H1 (cell line): ENCODE measurements around the gene STAC. TPM values are rescaled to one million over a fixed set of nuclear protein-coding genes. Genes with fewer than 3 reads are reported as not detected.

Experiments used
- CTCF ChIA-PET: fragments of 300-600 bp; sonication (Branson Sonifier 250); formaldehyde crosslinking; loops from one replicate; lab custom pipeline; 2021; ENCODE audit not compliant: partially characterized antibody; lab: Charles Lee
- POLR2A ChIA-PET: fragments of 300-600 bp; sonication (Branson Sonifier 250); formaldehyde crosslinking; loops from one replicate; lab custom pipeline; 2021; ENCODE audit warnings: inconsistent platforms; ENCODE audit not compliant: partially characterized antibody; lab: Charles Lee
- DNase-seq, 2 experiments: peaks; one replicate each; pipeline versions ENCODE4 v3.0.0 to v3.0.0-alpha.2; 2010 to 2022; ENCODE audit warnings: low spot score in 2 of 2, low read depth in 1 of 2, mixed read lengths in 1 of 2
- FAIRE-seq: peaks from 2 replicates; lab custom pipeline; 2011; peaks lifted over from hg19 to GRCh38; lab: Jason Lieb, UNC
- H2AFZ ChIP-seq: 2 replicates; pipeline ENCODE4 v1.8.1; 2012; ENCODE audit warnings: low read length, inconsistent platforms
- H2AK5ac ChIP-seq: 2 replicates; pipeline ENCODE4 v1.6.1; 2013; ENCODE audit warnings: low read depth, low read length
- H2BK120ac ChIP-seq: replicated peaks from 2 replicates; pipeline ENCODE3; 2013; ENCODE audit warnings: low read depth, low read length, inconsistent platforms
- H2BK12ac ChIP-seq: 2 replicates; pipeline ENCODE4 v1.6.1; 2013; ENCODE audit warnings: low read depth, low read length
- H2BK15ac ChIP-seq: 2 replicates; pipeline ENCODE4 v1.6.1; 2013; ENCODE audit warnings: low read length
- H2BK20ac ChIP-seq: 2 replicates; pipeline ENCODE4 v1.6.1; 2013; ENCODE audit warnings: low read length
- H2BK5ac ChIP-seq: 2 replicates; pipeline ENCODE4 v1.6.1; 2013; ENCODE audit warnings: low read depth, low read length
- H3K14ac ChIP-seq: 2 replicates; pipeline ENCODE4 v1.6.1; 2013; ENCODE audit warnings: inconsistent platforms; ENCODE audit not compliant: insufficient read length
- H3K18ac ChIP-seq: 2 replicates; pipeline ENCODE4 v1.6.1; 2013; ENCODE audit warnings: low read length; ENCODE audit errors: extremely low read depth
- H3K23ac ChIP-seq: 2 replicates; pipeline ENCODE4 v1.6.1; 2013; ENCODE audit warnings: inconsistent platforms; ENCODE audit not compliant: insufficient read length
- H3K23me2 ChIP-seq: 2 replicates; pipeline ENCODE4 v1.6.1; 2013; ENCODE audit warnings: low read depth, low read length
- H3K27ac ChIP-seq: 2 replicates; pipeline ENCODE4 v1.6.1; 2011; ENCODE audit warnings: low read depth, low read length, inconsistent platforms
- H3K27me3 ChIP-seq, 4 experiments: replicated peaks in 1 of 4; 1 replicate in 1 of 4; 2 replicates in 3 of 4; pipeline versions ENCODE4 v1.6.1 to v1.8.1; 2011 to 2013; ENCODE audit warnings: low read length in 3 of 4, mild to moderate bottlenecking in 3 of 4, inconsistent platforms in 2 of 4, mixed read lengths in 2 of 4, moderate library complexity in 1 of 4; ENCODE audit not compliant: control insufficient read depth in 3 of 4, insufficient read depth in 3 of 4; ENCODE audit errors: extremely low read depth in 1 of 4
- H3K36me3 ChIP-seq, 4 experiments: 2 replicates each; pipeline versions ENCODE4 v1.6.1 to v1.8.1; 2011 to 2013; ENCODE audit warnings: mild to moderate bottlenecking in 4 of 4, low read length in 3 of 4, moderate library complexity in 2 of 4, control low read depth in 1 of 4, inconsistent platforms in 1 of 4; ENCODE audit not compliant: insufficient read depth in 4 of 4, control insufficient read depth in 2 of 4
- H3K4ac ChIP-seq: replicated peaks from 2 replicates; pipeline ENCODE3; 2013; ENCODE audit warnings: low read length, low read depth, mixed read lengths, inconsistent platforms; ENCODE audit not compliant: insufficient read length
- H3K4me1 ChIP-seq, 4 experiments: replicated peaks in 1 of 4; 1 replicate in 1 of 4; 2 replicates in 3 of 4; pipeline versions ENCODE4 v1.6.1 to v1.8.1; 2011 to 2013; ENCODE audit warnings: low read length in 3 of 4, inconsistent platforms in 2 of 4, mixed read lengths in 1 of 4; ENCODE audit not compliant: insufficient read depth in 4 of 4, control insufficient read depth in 3 of 4
- H3K4me2 ChIP-seq, 2 experiments: 2 replicates each; pipeline versions ENCODE4 v1.6.1 to v1.8.1; 2011 to 2013; ENCODE audit warnings: low read depth in 2 of 2, low read length in 2 of 2, control low read depth in 1 of 2, inconsistent platforms in 1 of 2, mild to moderate bottlenecking in 1 of 2; ENCODE audit not compliant: insufficient read depth in 1 of 2
- H3K4me3 ChIP-seq, 4 experiments: fragments of 200-600, 300-600 bp in 1 of 4; sonication (generic), shearing (Covaris generic), sonication (Bioruptor Twin) in 1 of 4; 2 replicates each; pipeline versions ENCODE4 v1.5.1 to v1.8.1; 2011 to 2016; ENCODE audit warnings: low read length in 4 of 4, low read depth in 3 of 4, control low read depth in 2 of 4, inconsistent platforms in 2 of 4, mild to moderate bottlenecking in 2 of 4, mixed read lengths in 1 of 4, moderate library complexity in 1 of 4; ENCODE audit not compliant: insufficient read depth in 2 of 4; ENCODE audit errors: extremely low read depth in 1 of 4
- H3K56ac ChIP-seq: replicated peaks from 2 replicates; pipeline ENCODE3; 2013; ENCODE audit warnings: low read depth, mild to moderate bottlenecking, mixed read lengths, low read length, inconsistent platforms; ENCODE audit not compliant: insufficient read length
- H3K79me1 ChIP-seq: 2 replicates; pipeline ENCODE4 v1.6.1; 2013; ENCODE audit warnings: low read depth, low read length, control low read depth
- H3K79me2 ChIP-seq, 2 experiments: 2 replicates each; pipeline versions ENCODE4 v1.6.1 to v1.8.1; 2012 to 2013; ENCODE audit warnings: low read length in 2 of 2, mild to moderate bottlenecking in 2 of 2, inconsistent platforms in 1 of 2; ENCODE audit not compliant: insufficient read depth in 2 of 2, control insufficient read depth in 1 of 2
- H3K9ac ChIP-seq, 4 experiments: replicated peaks in 1 of 4; 1 replicate in 1 of 4; 2 replicates in 3 of 4; pipeline versions ENCODE4 v1.6.1 to v1.8.1; 2011 to 2013; ENCODE audit warnings: low read depth in 3 of 4, low read length in 3 of 4, control low read depth in 2 of 4, mild to moderate bottlenecking in 2 of 4, moderate library complexity in 2 of 4, inconsistent platforms in 1 of 4; ENCODE audit errors: extremely low read depth in 1 of 4
- H3K9me3 ChIP-seq, 2 experiments: 2 replicates each; pipeline versions ENCODE4 v1.6.1 to v1.8.1; 2012 to 2013; ENCODE audit warnings: mild to moderate bottlenecking in 2 of 2, moderate library complexity in 2 of 2, control low read depth in 1 of 2, inconsistent platforms in 1 of 2, low read depth in 1 of 2, low read length in 1 of 2, mixed read lengths in 1 of 2; ENCODE audit not compliant: insufficient read depth in 2 of 2
- H4K20me1 ChIP-seq, 2 experiments: replicated peaks in 1 of 2; 2 replicates each; pipeline versions ENCODE3 to v1.8.1; 2011 to 2013; ENCODE audit warnings: inconsistent platforms in 2 of 2, low read length in 2 of 2, mild to moderate bottlenecking in 1 of 2; ENCODE audit not compliant: insufficient read depth in 2 of 2, control insufficient read depth in 1 of 2
- H4K5ac ChIP-seq: 2 replicates; pipeline ENCODE4 v1.6.1; 2013; ENCODE audit warnings: low read length, low read depth, mixed read lengths, inconsistent platforms; ENCODE audit not compliant: insufficient read length
- H4K8ac ChIP-seq: 2 replicates; pipeline ENCODE4 v1.8.0; 2013; ENCODE audit warnings: mild to moderate bottlenecking, moderate library complexity, low read length, inconsistent platforms; ENCODE audit not compliant: insufficient read depth; ENCODE audit errors: extremely low read depth
- H4K91ac ChIP-seq: replicated peaks from 2 replicates; pipeline ENCODE3; 2013; ENCODE audit warnings: low read length, mixed read lengths, inconsistent platforms; ENCODE audit not compliant: insufficient read length
- CHD2 ChIP-seq: IDR thresholded peaks from 2 replicates; pipeline ENCODE4 v1.6.1; 2012; ENCODE audit warnings: low read length, improper control_type of control experiment
- KDM4A ChIP-seq: IDR thresholded peaks from one replicate; pipeline ENCODE4 v1.7.1; 2012; ENCODE audit warnings: low read depth, mild to moderate bottlenecking, moderate library complexity, low read length, inconsistent platforms; ENCODE audit not compliant: severe bottlenecking
- RFX5 ChIP-seq: IDR thresholded peaks from 2 replicates; pipeline ENCODE4 v1.6.1; 2011; ENCODE audit warnings: low read depth, low read length, improper control_type of control experiment, borderline replicate concordance
- SP2 ChIP-seq: IDR thresholded peaks from 2 replicates; pipeline ENCODE4 v1.6.1; 2012; ENCODE audit warnings: mild to moderate bottlenecking, low read length, inconsistent platforms
- polyA plus RNA-seq, 7 experiments: library from polyadenylated mRNA; depleted of rRNA in 3 of 7; stranded (reverse) in 5 of 7; unstranded in 2 of 7; fragments of >200 nt in 5 of 7; fragments of 200-250 nt in 2 of 7; gene quantifications; 1 replicate in 5 of 7; 2 replicates in 1 of 7; 4 replicates in 1 of 7; pipeline versions ENCODE4 v1.2.1 to v1.2.3, GENCODE V29; 2011 to 2013; ENCODE audit warnings: missing spikeins in 2 of 7, mixed read lengths in 2 of 7
- total RNA-seq: library from RNA; stranded (reverse); fragmentation: NEBNext Ultra II Directional; extraction: Animal tissue kit (Norgen Biotek cat#: 25700); gene quantifications from 2 replicates; pipeline ENCODE4 v1.2.1, GENCODE V29; 2021

Gene STAC
- total and polyA plus RNA-seq, 2 of the 8 experiments (the other 6 are each of a cell fraction or from before 2014, with no cell fraction given) = 8.0 to 18.1 TPM

DNA sequence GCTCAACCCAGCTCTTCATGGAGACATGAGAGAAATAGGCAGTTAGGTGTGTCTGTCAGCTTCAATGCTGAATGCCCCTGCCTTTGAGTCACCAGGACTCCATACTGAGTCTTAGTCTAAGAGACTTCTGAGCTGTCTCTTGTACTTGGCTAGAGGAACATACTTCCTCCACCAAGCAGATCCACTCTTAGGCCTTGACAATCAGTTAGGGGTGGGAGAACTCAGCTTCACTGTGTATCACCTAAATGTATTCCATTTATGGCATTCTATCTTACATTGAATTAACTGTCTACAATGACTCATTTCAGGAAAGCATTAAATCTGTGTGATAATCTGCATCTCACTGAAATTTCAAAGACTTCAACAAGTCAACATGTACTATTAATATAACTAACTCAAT lies 66.0 kb downstream of the STAC start:
- Histone ChIP-seq H3K56ac (no peak overlapping the region), H3K18ac (no peak overlapping the region), H2BK15ac (no peak overlapping the region), H3K14ac (no peak overlapping the region), H3K79me2 (no peaks in the 10 kb centered on the region), H2AFZ (no peak overlapping the region), H3K4ac (no peak overlapping the region), H2BK5ac (no peak overlapping the region), H3K9ac (no peak overlapping the region), H2BK12ac (no peak overlapping the region), H3K4me2 (no peak overlapping the region), H4K91ac (no peak overlapping the region), H3K79me1 (no peaks in the 10 kb centered on the region; the same call in 1 of the 2 replicates), H3K36me3 (0 out of 8 replicates have a peak, but pooled peaks cover 0 to 2% (median 0%) of the 10 kb centered on the region in 4 experiments), H3K9me3 (no peaks in the 10 kb centered on the region), H2BK20ac (no peak overlapping the region), H2AK5ac (no peak overlapping the region), H3K4me1 (no peaks in the 10 kb centered on the region; a peak in 1 of 7 replicates), H3K4me3 (no peak overlapping the region), H3K27ac (no peak overlapping the region), H3K27me3 (no peaks in the 10 kb centered on the region), H4K5ac (no peak overlapping the region), H2BK120ac (no peak overlapping the region), H4K20me1 (no peaks in the 10 kb centered on the region), H4K8ac (no peak overlapping the region), H3K23ac (no peak overlapping the region), H3K23me2 (no peaks in the 10 kb centered on the region; the same call in 1 of the 2 replicates)
- FAIRE-seq = no peak
- no peak for DNase-seq
- CTCF ChIA-PET = interaction anchor here (1.0 kb wide), 1 partner anchor 322 kb away, joined by 3 read pairs; no protein-coding TSS in a partner anchor
- POLR2A ChIA-PET = no interaction called here
- TF ChIP-seq CHD2 (no peak), SP2 (no peak), RFX5 (no peak), KDM4A (no peak)
